Psoas muscle (tissue), 8 donors: ENCODE data around the gene ARHGAP10. TPM values are rescaled to one million over a fixed set of nuclear protein-coding genes. Genes with fewer than 3 reads are reported as not detected.

Experiments used
- ATAC-seq, 4 donors: fragments of 200-7000 bp; cut with Tn5 transposase; one replicate each; pipeline ENCODE4 v1.9.1; 2020; ENCODE audit warnings: moderate library complexity in 3 of 4, mild to moderate bottlenecking in 2 of 4
- DNase-seq, 2 donors: peaks; one replicate each; pipeline ENCODE4 v3.0.0-alpha.2; 2020
- H3K27ac ChIP-seq: fragments of 200-600 bp; one replicate; pipeline ENCODE4 v1.8.0; 2022
- H3K27me3 ChIP-seq, 3 donors: fragments of 200-600 bp in 1 of 3; one replicate each; pipeline versions ENCODE4 v1.6.1 to v1.8.0; 2013 to 2022; ENCODE audit warnings: low read length in 2 of 3, mild to moderate bottlenecking in 2 of 3, moderate library complexity in 1 of 3; ENCODE audit not compliant: insufficient read depth in 3 of 3
- H3K36me3 ChIP-seq, 2 donors: fragments of 200-600 bp in 1 of 2; one replicate each; pipeline versions ENCODE4 v1.6.1 to v1.8.0; 2013 to 2022; ENCODE audit warnings: low read depth in 1 of 2, mild to moderate bottlenecking in 1 of 2, moderate library complexity in 1 of 2; ENCODE audit not compliant: insufficient read depth in 1 of 2
- H3K4me1 ChIP-seq: fragments of 200-600 bp; one replicate; pipeline ENCODE4 v1.8.0; 2022
- H3K4me3 ChIP-seq: fragments of 200-600 bp; one replicate; pipeline ENCODE4 v1.8.0; 2022; ENCODE audit warnings: mild to moderate bottlenecking
- H3K9me3 ChIP-seq: fragments of 200-600 bp; one replicate; pipeline ENCODE4 v1.8.0; 2022
- CTCF ChIP-seq: fragments of 200-600 bp; IDR thresholded peaks from one replicate; pipeline ENCODE4 v1.8.0; 2022; ENCODE audit warnings: antibody characterized with exemption
- WGBS, 3 donors: extraction: QIAGEN DNeasy Blood & Tissue Kit; methylation state at CpG; one replicate each; pipeline versions ENCODE4 v1.1.6 to v1.1.7; 2013; 5-methylcytosine and 5-hydroxymethylcytosine counted together
- intact Hi-C, 2 donors: fragments of 100-400 bp; cut with DNase I; formaldehyde crosslinking; loops; one replicate each; pipeline versions ENCODE4 v1.11.0 to v1.14.2; 2022
- polyA plus RNA-seq, 3 donors: library from polyadenylated mRNA; stranded (reverse); fragments of 200-250 nt; gene quantifications; one replicate each; pipeline ENCODE4 v1.2.3, GENCODE V29; 2013
- total RNA-seq, 4 donors: library from RNA; stranded (reverse); fragmentation: NEBNext Ultra II Directional in 2 of 4; extraction: Animal tissue kit (Norgen Biotek cat#: 25700) in 2 of 4; gene quantifications; one replicate each; pipeline versions ENCODE4 v1.2.1 to v1.2.4, GENCODE V29; 2021 to 2023
- donor health status: healthy with polysubstance abuse.
- donor health status: DM: no; HTN: no; CAD: no; lungs with moderate emphysema.
- donor health status: Bipolar disorder and iron deficiency.
- donor health status: healthy.
- donor health status: DM: yes; HTN: yes; CAD: no.
- donor health status: DM: no; HTN: no; CAD: no.
- donor health status: DM: no; HTN: no; CAD: no.
- donor health status: DM: yes; HTN: yes; CAD: no.

ARHGAP10 gene
- total and polyA plus RNA-seq, 7 donors = 28.8 to 43.5 (median 34.0) TPM

- 66 to 79% (median 67%) methylated on average over 7 of the region's 7 CpGs for WGBS, 3 donors
- H3K27me3 ChIP-seq = no peaks in the 10 kb centered on the region
- TF ChIP-seq CTCF = no peak
- no peak for ATAC-seq
- no peaks in the 10 kb centered on the region for H3K36me3 ChIP-seq
- no peaks in the 10 kb centered on the region for H3K9me3 ChIP-seq
- H3K27ac ChIP-seq = peak overlapping the region; percentile 46
- H3K4me3 ChIP-seq = no peak overlapping the region
- DNase-seq = no peak
- peaks cover 33% of the 10 kb centered on the region for H3K4me1 ChIP-seq
- intact Hi-C loops = no loop called here
These were observed 309.9 kb downstream of the ARHGAP10 start for GRCh38 chr4:148041606-148042329.

GRCh38 chr4:148044089-148044911, 312.4 kb downstream of the ARHGAP10 start:
- peaks cover 0 to 5% of the 10 kb centered on the region in 2 donors for H3K36me3 ChIP-seq
- H3K27ac ChIP-seq = peak overlapping the region; percentile 93
- peak; percentile 82 to 93 for DNase-seq
- 33 to 45% (median 37%) methylated on average over 9 of the region's 9 CpGs for WGBS, 3 donors
- intact Hi-C loops = loop anchor here in 1 of 2 donors (1.0 kb wide), 2 partner anchors 9 to 37 kb away; no protein-coding TSS in a partner anchor
- H3K9me3 ChIP-seq = no peaks in the 10 kb centered on the region
- no peaks in the 10 kb centered on the region for H3K27me3 ChIP-seq
- peak; percentile 95 to 97 (median 96) for ATAC-seq
- H3K4me3 ChIP-seq = peak overlapping the region; percentile 59
- TF ChIP-seq CTCF = no peak
- H3K4me1 ChIP-seq = peaks cover 40% of the 10 kb centered on the region

DNA sequence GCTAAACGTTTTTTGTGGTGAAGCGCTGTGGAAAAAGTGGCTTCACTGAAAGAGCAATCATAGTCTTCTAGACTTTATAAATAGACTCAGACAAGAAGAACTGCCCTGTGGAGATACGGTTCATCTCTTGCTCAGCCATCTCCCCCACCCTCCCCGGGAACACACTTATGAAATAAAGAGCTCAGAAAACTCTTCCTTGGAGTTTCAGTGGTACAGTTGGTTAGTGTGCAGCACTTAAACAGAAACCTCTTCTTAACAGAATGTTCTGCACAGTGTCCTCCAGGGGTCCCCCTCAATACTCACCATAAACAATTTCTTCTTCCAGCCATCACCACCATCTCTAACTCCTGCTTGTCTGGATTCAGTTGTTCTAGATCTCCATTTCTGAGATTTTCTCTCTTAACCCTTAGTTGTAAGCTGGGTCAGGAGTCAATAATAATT, 313.0 kb downstream of the ARHGAP10 start:
- H3K4me3 ChIP-seq = peak overlapping the region; percentile 59

DNA sequence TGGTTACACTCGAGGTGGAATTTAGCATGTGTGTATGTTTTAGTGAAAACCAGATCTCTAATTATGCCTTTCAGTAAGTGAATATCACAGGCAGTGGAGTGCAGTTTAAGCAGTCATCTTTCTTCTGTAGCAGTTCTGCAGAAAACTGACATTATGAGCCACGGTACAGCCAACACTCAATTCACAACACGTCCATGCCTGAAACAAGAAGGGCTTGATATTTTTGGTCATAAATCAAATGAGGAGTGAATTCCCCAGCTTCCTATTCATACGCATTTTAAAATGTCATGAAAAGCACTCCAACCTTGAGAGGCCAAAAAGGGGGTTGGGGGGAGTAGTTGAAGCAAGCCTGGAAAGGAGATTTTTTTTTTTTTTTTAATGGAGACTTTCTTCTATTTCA, 316.7 kb downstream of the ARHGAP10 start:
- Histone ChIP-seq H3K9me3 (no peaks in the 10 kb centered on the region), H3K36me3 (peaks cover 0 to 5% of the 10 kb centered on the region in 2 donors), H3K27ac (peak overlapping the region; percentile 39), H3K4me3 (no peak overlapping the region), H3K4me1 (peaks cover 44% of the 10 kb centered on the region), H3K27me3 (no peaks in the 10 kb centered on the region)
- intact Hi-C loops = no loop called here
- no peak for TF ChIP-seq CTCF
- ATAC-seq (no peak), DNase-seq (no peak)
- 13 to 45% (median 20%) methylated on average over 4 of the region's 4 CpGs for WGBS, 3 donors

More for the DNA sequence above, 313.0 kb downstream of the ARHGAP10 start:
- intact Hi-C loops = loop anchor here in 1 of 2 donors (1.0 kb wide), 2 partner anchors 8 to 38 kb away; no protein-coding TSS in a partner anchor
- ATAC-seq (peak; percentile 40 to 65 (median 56)), DNase-seq (no peak)
- 24 to 45% (median 32%) methylated on average over 4 of the region's 4 CpGs for WGBS, 3 donors
- TF ChIP-seq CTCF = no peak
- H3K36me3 ChIP-seq = peaks cover 0 to 5% of the 10 kb centered on the region in 2 donors
- no peaks in the 10 kb centered on the region for H3K27me3 ChIP-seq
- peak overlapping the region; percentile 93 for H3K27ac ChIP-seq
- H3K4me1 ChIP-seq = peaks cover 40% of the 10 kb centered on the region
- no peaks in the 10 kb centered on the region for H3K9me3 ChIP-seq
